Dedifferentiated amniotic fluid mesenchymal stem cell (primary cell): ENCODE data around the gene CDHR3.
"Not testable (repeated sequence)": the region's sequence is repeated elsewhere in the genome, so short reads cannot be mapped to it uniquely, and the experiment has no call there.

Experiments used
- DNase-seq: peaks from one replicate; pipeline ENCODE4 v3.0.0-alpha.2; 2016; ENCODE audit errors: extremely low spot score

CDHR3 gene

GRCh38 chr7:105958012-105958411 is 5.1 kb upstream of the CDHR3 start:
- no peak for DNase-seq

- DNase-seq: no peak
Observed at GRCh38 chr7:105962353-105962752, 711 bp upstream of the CDHR3 start.

GRCh38 chr7:105971845-105972244 is 8.8 kb downstream of the CDHR3 start:
- no peak for DNase-seq

GRCh38 chr7:105972276-105972675 is 9.2 kb downstream of the CDHR3 start:
- no peak for DNase-seq

GRCh38 chr7:105974471-105974870 is 11.4 kb downstream of the CDHR3 start:
- DNase-seq: no peak

GRCh38 chr7:105975770-105976417 is 12.8 kb downstream of the CDHR3 start:
- DNase-seq: no peak

- no peak for DNase-seq
Observed at GRCh38 chr7:105976868-105977267, 13.8 kb downstream of the CDHR3 start.

- DNase-seq: no peak
Observed at GRCh38 chr7:105978035-105978434, 15.0 kb downstream of the CDHR3 start.

GRCh38 chr7:105978974-105979373 is 15.9 kb downstream of the CDHR3 start:
- no peak for DNase-seq

GRCh38 chr7:105979405-105979804 is 16.3 kb downstream of the CDHR3 start:
- no peak for DNase-seq

- DNase-seq: no peak
Observed at GRCh38 chr7:105980645-105981396, 17.8 kb downstream of the CDHR3 start.

GRCh38 chr7:105982388-105982787 is 19.3 kb downstream of the CDHR3 start:
- no peak for DNase-seq

- DNase-seq: not testable (repeated sequence)
Observed at GRCh38 chr7:105984808-105985207, 21.7 kb downstream of the CDHR3 start.

- DNase-seq: no peak
Observed at GRCh38 chr7:105985229-105985628, 22.2 kb downstream of the CDHR3 start.

- DNase-seq: no peak
Observed at GRCh38 chr7:105985672-105986215, 22.7 kb downstream of the CDHR3 start.

GRCh38 chr7:105987046-105987445 is 24.0 kb downstream of the CDHR3 start:
- no peak for DNase-seq

GRCh38 chr7:105988276-105988675 is 25.2 kb downstream of the CDHR3 start:
- DNase-seq: no peak

- no peak for DNase-seq
Observed at GRCh38 chr7:105989191-105989590, 26.1 kb downstream of the CDHR3 start.

- no peak for DNase-seq
Observed at GRCh38 chr7:105989686-105990085, 26.6 kb downstream of the CDHR3 start.

GRCh38 chr7:105990141-105990540 is 27.1 kb downstream of the CDHR3 start:
- no peak for DNase-seq

GRCh38 chr7:105990727-105991453 is 27.8 kb downstream of the CDHR3 start:
- DNase-seq: no peak

- DNase-seq: no peak
Observed at GRCh38 chr7:105992905-105993304, 29.8 kb downstream of the CDHR3 start.
